IMR-90 (cell line): ENCODE results near the gene SHC1. TPM values are rescaled to one million over a fixed set of nuclear protein-coding genes. Genes with fewer than 3 reads are reported as not detected.

Experiments
- RAD21 ChIP-seq: IDR thresholded peaks from 2 replicates; pipeline ENCODE4 v1.6.1; 2012; ENCODE audit warnings: low read length, improper control_type of control experiment
- polyA plus RNA-seq, 3 experiments: library from polyadenylated mRNA; depleted of rRNA; stranded (reverse); fragments of >200 nt; gene quantifications; 2 replicates each; pipeline ENCODE4 v1.2.3, GENCODE V29; 2012; ENCODE audit warnings: low replicate concordance in 1 of 3
- total RNA-seq: library from RNA; depleted of rRNA; stranded (reverse); fragments of >200 nt; gene quantifications from 2 replicates; pipeline ENCODE4 v1.2.3, GENCODE V29; 2012
- TF ChIP-seq, protein P1 (sequence below): fragments of 150-350 bp; IDR thresholded peaks from 2 replicates; pipeline ENCODE4 v1.6.1; 2017; ENCODE audit warnings: mild to moderate bottlenecking, antibody characterized with exemption, low read length, low read depth

The SHC1 gene
- total and polyA plus RNA-seq, 2 of the 4 experiments (the other 2 are of a cell fraction) = 352 to 355 TPM

DNA sequence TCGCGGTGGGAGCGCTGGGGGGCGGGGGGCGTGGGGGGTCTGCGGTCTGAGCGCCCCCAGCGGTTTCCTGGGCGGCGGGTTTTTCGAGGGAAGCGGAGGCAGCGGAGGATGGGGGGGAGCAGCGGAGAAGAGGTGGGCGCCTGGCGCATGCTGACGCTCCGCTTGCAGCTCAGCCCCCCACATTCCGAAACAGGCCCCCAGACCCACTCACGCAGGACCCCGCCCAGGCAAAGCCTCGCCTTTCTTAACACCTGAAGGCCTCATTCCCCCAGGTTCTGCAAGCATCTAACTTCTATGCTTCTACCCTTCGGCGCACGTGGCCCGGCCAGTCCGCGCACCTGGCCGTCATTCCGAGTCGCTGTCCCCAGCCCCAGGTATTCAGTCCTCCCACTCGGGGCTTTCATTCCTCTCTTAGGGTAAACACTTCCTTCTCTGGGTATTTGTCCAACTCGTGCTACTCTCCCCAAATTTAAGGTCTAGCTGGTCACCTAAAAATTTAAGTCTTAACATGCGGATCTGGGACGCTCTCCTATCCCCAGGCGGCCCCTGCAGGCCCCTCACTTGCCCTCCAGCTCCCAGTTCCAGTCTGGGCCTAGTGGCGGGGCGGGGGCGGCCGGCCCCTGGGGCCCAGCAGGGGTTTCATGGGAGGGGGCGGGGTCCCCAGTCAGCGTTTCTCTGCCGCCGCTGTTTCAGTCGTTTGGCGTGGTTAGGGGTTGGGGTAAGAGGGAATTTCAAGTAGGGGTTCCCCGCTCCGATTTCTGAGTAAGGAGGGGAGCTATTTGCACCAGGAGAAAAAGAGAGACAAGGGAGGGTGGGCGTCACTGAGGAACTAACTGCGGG, 29.2 kb upstream of the SHC1 start (continued):
- TF ChIP-seq, protein P1, sequence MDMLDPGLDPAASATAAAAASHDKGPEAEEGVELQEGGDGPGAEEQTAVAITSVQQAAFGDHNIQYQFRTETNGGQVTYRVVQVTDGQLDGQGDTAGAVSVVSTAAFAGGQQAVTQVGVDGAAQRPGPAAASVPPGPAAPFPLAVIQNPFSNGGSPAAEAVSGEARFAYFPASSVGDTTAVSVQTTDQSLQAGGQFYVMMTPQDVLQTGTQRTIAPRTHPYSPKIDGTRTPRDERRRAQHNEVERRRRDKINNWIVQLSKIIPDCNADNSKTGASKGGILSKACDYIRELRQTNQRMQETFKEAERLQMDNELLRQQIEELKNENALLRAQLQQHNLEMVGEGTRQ = no peak
- TF ChIP-seq RAD21 = no peak
